ENCODE data around the gene POU4F3.

GRCh38 chr5:146336197-146336596 lies 2.4 kb upstream of the POU4F3 start:
- TF ChIP-seq CTCF (IDR thresholded peaks at IDR 0.05 in 4 of 5, conservative IDR thresholded peaks at IDR 0.05 in 1 of 5): no peak
- TF ChIP-seq POLR2A (IDR thresholded peaks at IDR 0.05): no peak

All from gastrocnemius medialis (tissue), 4 donors.